HG02798 (cell line): ENCODE measurements around the gene ELMO1.
A peak's percentile ranks its signal among the peaks of the same experiment; 100 is the strongest.

Experiments
- ATAC-seq: cut with Tn5 transposase; IDR thresholded peaks from one replicate; pipeline ENCODE4 v1.9.1; 2021; ENCODE audit warnings: mild to moderate bottlenecking; ENCODE audit not compliant: unreplicated experiment, poor library complexity

ELMO1 gene

GRCh38 chr7:37013771-37014170 is 434.9 kb downstream of the ELMO1 start:
- ATAC-seq = no peak

GRCh38 chr7:37011151-37011890 is 437.3 kb downstream of the ELMO1 start:
- no peak for ATAC-seq

DNA sequence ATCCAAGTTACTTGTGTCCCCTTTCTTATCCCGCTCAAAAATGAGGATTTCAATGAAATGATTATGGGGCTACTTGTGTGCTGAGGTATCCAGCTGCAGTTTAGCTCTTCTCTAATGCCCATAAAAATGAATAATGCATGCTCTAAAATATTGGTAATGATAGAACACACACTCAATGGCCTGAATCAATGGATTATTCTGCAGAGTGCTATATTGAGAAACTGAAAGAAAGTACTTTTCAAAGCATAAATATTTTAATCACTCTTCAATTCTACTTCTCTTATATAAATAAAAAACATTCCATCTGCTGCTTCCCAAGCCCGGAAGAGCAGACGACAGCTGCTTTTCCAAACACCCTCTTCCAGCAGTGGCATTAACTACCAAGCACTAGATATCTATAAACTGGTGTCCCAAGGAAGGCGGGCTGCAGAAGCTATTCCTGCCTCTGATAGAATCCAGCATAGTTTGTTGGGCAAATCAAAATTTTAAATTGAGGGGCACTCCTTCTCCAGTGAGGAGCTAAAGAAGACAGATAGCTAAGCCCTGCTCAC is 439.5 kb downstream of the ELMO1 start:
- ATAC-seq = no peak

DNA sequence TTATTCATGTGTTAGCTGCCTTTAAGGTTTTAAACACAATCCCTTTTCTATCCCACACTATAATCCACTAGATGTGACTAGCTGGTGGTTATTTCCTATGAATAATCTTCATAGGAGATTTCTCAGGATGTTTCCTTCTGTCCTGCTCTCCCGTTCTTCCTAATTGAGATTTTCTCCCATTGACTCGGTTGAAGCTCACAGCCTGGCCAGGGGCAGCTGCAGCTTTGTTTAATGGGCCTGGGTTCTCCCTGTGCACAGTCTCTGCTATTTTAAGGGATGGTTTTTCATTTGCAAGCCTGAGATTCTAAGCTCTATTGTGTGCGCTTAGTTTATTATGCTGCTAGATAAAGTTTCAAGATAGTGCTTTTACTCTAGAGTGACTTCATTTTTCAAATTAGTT is 441.0 kb downstream of the ELMO1 start:
- ATAC-seq = no peak

GRCh38 chr7:37007268-37007667 is 441.4 kb downstream of the ELMO1 start:
- ATAC-seq = no peak

GRCh38 chr7:37006764-37007163 is 441.9 kb downstream of the ELMO1 start:
- no peak for ATAC-seq

- no peak for ATAC-seq
Measured at GRCh38 chr7:37000511-37000910, 448.2 kb downstream of the ELMO1 start.

GRCh38 chr7:36999626-37000485 is 448.8 kb downstream of the ELMO1 start:
- no peak for ATAC-seq

DNA sequence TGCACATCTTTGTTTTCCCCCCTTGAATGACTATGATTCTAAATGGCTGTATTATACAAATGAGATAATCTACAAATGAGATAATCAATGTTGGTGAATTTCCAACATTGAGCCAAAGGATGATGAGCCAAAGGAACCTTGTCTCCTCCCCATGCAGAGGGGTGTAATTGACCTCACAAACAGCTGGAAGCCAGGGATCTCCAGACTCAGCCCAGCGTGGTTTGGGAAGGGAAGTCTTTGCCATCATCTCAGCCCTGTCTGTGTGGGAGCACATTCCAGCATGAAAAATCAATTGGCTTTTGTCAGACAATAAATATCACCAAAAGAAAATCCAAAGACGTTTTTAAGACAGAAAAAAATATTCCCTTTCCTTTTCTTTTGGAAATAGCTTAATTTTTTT is 452.9 kb downstream of the ELMO1 start:
- ATAC-seq = no peak

DNA sequence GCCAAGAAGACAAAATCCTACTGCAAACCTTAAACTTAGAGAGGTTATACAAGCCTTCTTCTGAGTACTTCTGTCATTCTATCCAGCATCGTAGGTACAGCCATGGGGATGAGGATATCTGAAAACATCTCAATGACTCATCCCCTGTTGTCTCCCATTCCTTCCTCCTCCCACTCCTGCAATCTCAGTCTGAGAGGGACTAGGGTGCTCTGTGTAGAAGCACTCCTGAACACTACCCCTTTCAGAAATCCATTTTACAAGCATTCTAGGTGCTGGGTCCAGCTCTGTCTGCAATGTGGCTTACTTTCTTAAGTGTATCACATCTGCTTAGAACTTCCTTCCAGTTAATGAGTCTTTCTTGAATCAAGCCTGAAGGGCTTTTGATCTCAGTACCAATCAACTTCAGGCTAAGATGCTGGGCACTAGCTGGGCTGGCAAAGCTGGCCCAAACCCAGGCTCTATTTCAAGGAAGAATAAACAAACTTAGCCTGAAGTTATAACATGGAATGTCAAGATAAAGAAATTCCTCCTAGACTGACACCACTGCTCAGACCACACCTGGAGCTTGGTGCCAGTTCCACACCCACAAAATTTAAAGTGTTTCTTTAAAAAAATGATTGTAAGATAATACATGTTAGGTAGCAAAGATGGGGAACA is 454.1 kb downstream of the ELMO1 start:
- no peak for ATAC-seq

GRCh38 chr7:36986948-36987724 is 461.5 kb downstream of the ELMO1 start:
- ATAC-seq = peak; percentile 55

DNA sequence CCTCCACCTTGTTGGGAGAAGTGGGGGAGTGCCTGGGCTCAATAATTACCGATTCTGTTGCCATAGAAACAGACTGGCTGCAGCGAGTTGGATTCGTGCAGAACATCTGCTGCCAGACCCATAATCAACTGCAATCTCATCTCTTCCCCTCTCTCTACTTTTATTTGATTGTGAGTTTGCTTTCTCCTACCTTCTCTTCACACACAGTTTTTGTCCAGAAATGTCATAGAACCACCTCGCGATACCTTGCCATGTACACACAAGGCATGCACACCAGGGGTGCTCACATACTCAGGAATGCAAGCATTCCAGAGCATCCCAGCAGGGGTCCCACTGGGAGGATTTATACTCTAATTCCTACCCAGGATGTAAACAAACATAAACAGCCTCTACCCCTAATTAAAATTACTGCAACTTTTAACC is 462.1 kb downstream of the ELMO1 start:
- ATAC-seq = no peak

GRCh38 chr7:36985866-36986400 is 462.7 kb downstream of the ELMO1 start:
- no peak for ATAC-seq

DNA sequence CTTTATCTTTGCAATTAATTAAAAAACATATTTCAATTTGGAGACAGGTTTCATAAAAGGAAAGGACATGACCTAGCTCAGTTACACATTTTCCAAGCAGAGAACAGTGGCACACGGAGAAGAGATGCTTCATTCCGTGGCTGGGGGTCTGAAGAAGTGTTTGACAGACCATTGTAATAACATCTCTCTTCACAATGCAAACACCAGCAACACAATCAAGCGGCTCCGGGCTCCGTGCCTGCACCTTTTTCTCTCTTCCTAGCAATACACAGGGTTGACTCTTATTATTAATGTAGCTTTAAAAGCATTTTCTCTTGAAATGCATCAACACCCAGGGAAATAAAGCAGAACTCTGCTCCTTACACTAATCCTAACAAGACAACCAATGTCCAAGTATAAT is 463.3 kb downstream of the ELMO1 start:
- no peak for ATAC-seq

DNA sequence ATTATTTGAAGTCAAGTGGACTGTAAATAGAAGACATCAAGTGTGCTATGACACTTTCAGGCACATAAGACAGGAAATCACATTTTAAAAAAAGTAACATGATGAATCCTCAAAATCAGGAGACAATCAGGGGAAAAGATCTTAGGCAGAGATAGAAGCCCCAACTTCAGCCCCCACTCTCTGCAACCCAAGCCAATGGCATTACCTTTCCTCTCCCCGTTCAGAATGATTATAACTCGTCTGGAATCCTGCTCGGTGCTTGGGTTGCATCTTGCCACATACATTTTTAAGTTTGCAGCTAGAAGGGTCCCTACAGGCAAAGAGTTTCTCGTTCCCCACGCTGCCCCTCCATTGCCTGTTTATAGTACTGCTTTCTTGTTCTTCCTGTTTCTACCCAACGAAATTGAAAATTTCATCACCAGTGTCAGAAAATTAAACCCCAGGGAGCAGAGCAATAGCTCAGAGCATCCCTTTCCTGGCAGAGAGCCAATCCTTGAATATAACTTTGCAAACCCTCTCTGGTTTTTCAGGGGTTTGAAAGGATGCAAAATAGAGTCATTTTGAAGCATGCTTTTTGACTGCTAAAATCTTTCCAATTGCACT is 463.9 kb downstream of the ELMO1 start:
- no peak for ATAC-seq

DNA sequence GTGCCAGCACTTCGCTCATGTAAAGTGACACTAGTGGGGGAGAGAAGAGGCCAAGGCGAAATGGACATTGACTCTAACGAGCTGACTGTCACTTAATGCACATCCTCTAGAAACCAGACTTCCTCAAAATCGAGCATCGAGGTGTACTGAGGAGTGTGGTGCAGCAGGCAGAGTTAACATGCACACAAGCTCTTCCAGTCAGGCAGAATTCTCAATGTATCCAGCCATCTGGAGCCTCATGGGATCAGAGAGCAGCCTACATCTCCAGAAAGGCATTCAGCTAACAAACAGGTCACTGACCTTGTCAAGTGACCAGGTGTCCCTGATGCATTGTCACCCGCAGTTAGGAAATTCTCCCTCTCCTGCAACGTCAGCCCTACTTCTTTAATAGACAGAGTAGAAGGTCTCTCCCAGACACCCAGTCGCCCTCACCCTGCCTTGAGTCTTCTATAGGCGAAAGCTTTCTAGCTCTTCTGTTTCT is 464.6 kb downstream of the ELMO1 start:
- no peak for ATAC-seq

DNA sequence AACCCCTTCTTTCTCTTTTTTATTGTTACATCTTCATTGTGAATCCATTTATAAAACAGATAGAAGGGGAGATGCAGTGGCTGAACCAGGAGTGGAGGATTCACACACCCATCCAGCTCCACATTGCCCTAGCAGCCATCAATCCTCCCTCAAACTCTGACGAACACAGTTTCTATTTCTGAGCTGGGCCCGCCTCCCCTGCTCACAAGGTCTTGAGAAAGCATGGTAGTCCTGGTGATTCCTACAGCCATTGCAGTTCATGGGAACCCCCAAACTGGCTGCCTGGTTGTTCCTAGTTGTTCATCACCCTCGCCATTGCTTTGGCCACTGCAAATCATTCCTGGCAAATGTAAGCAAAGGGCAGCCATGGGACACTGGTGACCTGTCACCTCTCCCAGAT is 465.9 kb downstream of the ELMO1 start:
- ATAC-seq = no peak

DNA sequence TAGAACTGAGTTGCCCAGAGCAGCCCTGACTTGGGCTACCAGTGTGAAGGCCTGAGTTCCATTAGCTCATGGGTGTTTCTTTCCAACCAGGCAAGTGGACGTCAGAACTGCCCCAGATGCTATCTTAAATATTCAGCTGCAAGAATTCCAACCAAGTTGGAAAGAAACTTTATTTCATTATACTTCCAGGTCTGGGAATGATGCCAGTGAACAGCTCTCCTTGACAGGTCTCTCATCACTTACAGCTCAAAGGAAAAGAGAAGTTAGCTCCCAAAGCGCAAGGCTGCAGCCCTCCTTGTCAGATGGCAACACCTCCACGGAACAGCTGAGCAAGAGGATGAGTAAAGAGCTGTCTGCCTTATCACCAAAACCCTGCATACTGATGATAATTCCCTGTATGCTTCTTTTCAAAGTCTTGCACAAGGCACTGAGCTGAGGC is 468.8 kb downstream of the ELMO1 start:
- ATAC-seq = no peak

GRCh38 chr7:36978461-36978860 is 470.2 kb downstream of the ELMO1 start:
- no peak for ATAC-seq
